Measurements from ENCODE around the gene ZNF394.
"Not testable (repeated sequence)": the region's sequence is repeated elsewhere in the genome, so short reads cannot be mapped to it uniquely, and the experiment has no call there.

Gene ZNF394

DNA sequence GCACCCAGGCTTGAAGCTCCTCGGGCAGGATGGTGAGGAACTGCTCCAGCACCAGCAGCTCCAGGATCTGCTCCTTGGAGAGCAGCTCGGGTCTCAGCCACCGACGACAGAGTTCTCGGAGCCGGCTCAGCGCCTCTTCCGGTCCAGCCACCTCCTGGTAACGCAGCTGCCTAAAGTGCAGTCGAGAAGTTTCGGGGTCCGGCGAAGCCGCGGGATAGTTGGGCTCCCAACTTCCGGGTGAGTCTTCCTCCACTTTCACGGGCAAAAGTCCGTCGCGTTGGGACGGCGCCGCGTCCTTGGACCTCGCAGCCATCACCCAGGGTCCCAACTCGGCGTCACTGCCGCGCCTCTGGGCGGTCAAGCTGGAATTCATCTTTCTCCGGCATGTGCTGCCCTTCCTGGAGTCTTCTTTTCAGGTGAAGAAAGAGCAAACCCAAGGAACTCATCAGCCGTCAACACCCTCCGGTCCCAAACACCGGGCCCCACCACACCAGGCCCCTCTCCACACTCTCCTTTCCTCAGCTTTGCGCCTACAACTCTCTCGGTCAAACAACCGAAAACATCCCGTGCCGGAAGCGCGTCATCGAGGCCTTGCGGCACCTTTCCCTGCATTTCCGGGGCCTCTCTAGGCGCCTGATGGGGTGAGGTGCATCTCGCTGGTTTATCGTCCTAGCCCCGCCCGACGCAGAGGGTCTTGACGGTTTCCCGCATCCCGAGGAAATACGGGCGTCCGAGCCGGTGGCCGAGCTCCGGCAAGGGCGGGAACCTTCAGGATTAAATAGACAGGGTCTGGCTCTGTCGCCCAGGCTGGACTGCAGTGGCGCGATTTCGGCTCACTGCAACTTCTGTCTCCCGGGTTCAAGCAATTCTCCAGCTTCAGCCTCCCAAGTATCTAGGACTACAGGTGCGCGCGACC, at the start of gene ZNF394:
ZNF394 (minus strand) TSS at position 561 of the 916 bp plus-strand sequence; CDS start at position 373, 188 bp downstream.
- DNase-seq (ENCODE audit: low read depth, low spot score) = peak; percentile 96

GRCh38 chr7:99549545-99549944, 49.5 kb upstream of the ZNF394 start:
- not testable (repeated sequence) for DNase-seq (ENCODE audit: low read depth, low spot score)

DNA sequence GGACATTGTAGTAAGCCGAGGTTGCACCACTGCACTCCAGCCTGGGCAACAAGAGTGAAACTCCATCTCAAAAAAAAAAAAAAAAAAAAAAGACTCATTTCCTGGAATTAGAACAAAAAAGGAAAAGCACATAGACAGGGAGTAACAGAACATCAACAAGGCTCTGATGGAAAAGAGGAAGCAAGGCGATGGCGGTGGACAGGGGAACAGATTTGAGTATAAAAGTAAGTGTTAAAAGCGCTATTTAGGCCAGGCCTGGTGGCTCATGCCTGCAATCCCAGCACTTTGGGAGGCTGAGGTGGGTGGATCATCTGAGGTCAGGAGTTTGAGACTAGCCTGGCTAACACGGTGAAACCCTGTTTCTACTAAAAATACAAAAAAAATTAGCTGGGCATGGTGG, 45.2 kb upstream of the ZNF394 start:
- DNase-seq (ENCODE audit: low read depth, low spot score) = not testable (repeated sequence)

GRCh38 chr7:99543916-99544315, 43.8 kb upstream of the ZNF394 start:
- no peak for DNase-seq (ENCODE audit: low read depth, low spot score)

- DNase-seq (ENCODE audit: low read depth, low spot score) = no peak
These were observed 43.1 kb upstream of the ZNF394 start for GRCh38 chr7:99543081-99543671.

GRCh38 chr7:99541212-99541611, 41.1 kb upstream of the ZNF394 start:
- DNase-seq (ENCODE audit: low read depth, low spot score) = no peak

DNA sequence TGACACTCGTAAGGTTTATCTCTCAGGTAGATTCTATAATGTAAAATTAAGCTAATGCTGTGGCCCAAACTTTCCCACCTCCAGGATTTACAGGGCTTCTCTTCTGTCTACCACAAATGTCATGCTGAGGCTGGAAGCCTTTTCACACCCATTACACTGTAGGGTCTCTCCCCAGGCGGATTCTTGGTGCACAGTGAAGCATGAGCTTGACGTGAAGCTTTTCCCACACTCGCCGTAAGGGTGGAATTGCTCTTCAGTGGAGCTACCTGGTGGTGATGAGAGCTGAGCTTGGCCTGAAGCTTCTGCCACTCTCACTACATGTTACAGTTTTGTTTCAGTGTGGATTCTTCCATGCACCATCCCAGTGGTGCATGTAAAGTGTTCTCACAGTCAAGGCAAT, 40.5 kb upstream of the ZNF394 start:
- DNase-seq (ENCODE audit: low read depth, low spot score) = no peak

GRCh38 chr7:99539213-99539811, 39.2 kb upstream of the ZNF394 start:
- no peak for DNase-seq (ENCODE audit: low read depth, low spot score)

- DNase-seq (ENCODE audit: low read depth, low spot score) = no peak
These were observed 35.6 kb upstream of the ZNF394 start for GRCh38 chr7:99535667-99536066.

- DNase-seq (ENCODE audit: low read depth, low spot score) = no peak
These were observed 31.3 kb upstream of the ZNF394 start for GRCh38 chr7:99531354-99531765.

- no peak for DNase-seq (ENCODE audit: low read depth, low spot score)
These were observed 25.8 kb upstream of the ZNF394 start for GRCh38 chr7:99525713-99526440.

DNA sequence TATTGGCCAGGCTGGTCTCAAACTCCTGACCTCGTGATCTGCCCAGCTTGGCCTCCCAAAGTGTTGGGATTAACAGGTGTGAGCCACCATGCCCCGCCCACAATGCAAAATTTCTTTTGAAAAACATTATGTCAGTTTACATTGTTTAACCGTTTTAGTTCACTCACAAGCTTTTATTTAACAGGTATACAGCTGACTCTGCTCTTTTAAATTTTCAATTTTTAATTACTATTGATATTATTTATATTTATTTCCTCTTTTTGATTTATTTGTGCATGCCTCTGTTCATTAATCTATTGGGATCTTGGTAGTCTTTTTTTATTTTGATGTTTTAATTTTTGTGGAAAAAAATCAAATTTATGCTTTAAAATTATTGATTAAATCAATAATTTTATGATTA, 21.3 kb upstream of the ZNF394 start:
- no peak for DNase-seq (ENCODE audit: low read depth, low spot score)

GRCh38 chr7:99514050-99514449, 14.0 kb upstream of the ZNF394 start:
- no peak for DNase-seq (ENCODE audit: low read depth, low spot score)

- DNase-seq (ENCODE audit: low read depth, low spot score) = no peak
These were observed 5.2 kb upstream of the ZNF394 start for GRCh38 chr7:99505324-99505662.

DNA sequence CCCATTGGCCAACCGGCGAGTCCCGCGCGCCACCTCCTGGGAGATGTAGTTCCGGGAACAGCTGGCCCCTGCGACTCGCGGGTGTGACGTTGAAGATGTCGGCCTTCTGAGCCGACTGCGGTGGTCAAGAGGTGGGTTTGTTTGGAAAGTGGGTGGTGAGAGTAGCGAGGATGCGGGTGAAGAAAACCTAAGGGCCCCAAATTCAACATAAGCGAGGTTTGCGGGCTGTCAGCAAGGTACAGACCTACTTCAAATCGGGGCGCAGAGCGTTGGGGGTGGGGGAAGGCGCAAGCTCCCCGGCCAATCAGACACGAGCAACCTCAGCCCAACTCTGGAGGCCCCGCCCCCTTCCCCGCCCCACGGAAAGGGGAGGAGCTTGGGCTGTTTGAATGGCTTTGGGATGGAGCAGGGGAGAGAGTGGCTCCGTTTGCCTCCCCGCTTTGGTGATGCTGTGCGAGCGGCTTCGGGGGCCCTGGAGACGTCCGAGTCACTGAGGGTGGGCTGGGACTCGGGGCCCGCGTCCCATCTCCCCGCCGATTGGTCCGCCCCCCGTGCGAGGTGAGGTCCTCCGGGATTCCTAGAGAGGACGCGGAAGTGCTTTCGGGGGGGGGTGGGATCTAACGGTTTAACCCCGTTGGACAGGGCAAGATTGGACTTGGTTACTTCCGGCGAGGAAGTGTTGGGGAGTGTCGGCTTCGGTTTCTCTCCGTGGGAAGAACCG, 4.7 kb upstream of the ZNF394 start, which contains the start of gene ZKSCAN5:
ZKSCAN5 (plus strand) TSS at position 60 of the 721 bp plus-strand sequence. CDS start 1,383 bp downstream, outside the sequence.
- peak; percentile 99 for DNase-seq (ENCODE audit: low read depth, low spot score)

DNA sequence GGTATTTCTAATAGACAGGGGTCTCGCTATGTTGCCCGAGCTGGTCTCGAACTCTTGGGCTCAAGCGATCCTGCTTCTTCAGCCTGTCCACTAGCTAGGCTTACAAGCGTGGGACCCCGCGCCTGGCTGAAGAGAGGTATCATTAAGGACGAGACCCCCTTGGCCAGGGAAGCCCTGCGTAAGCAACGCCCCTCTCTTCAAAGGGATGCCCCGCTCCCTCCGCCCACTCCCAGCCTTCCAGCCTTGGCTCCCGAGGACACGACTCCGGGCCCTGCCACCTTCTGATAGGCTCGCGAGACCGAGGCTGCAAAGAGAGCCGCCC, 4.2 kb upstream of the ZNF394 start:
- DNase-seq (ENCODE audit: low read depth, low spot score) = no peak

DNA sequence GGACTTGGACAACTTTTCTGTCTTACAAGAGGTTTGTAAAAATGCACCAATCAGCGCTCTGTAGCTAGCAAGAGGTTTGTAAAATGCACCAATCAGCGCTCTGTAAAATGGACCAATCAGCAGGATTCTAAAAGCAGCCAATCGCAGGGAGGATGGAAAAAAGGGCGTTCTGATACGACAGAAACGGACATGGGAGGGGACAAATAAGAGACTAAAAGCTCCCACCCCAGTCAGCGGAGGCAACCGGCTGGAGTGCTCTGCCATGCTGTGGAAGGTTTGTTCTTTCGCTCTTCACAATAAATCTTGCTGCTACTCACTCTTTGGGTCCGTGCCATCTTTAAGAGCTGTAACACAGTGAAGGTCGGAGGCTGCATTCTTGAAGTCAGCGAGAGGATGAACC, 1.2 kb upstream of the ZNF394 start:
- DNase-seq (ENCODE audit: low read depth, low spot score) = not testable (repeated sequence)

DNA sequence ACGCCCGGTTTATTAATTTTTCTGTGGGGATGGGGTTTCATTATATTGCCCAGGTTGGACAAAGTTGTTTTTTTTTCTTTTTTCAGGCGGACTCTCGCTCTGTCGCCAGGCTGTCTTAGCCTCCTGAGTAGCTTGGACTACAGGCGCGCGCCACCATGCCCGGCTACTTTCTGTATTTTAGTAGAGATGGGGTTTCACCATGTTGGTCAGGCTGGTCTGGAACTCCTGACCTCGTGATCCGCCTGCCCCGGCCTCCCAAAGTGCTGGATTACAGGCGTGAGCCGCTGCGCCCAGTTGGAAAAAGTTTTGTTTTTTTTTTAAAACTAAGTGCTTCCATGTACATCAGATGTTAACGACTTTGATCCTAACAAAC, 542 bp upstream of the ZNF394 start:
- DNase-seq (ENCODE audit: low read depth, low spot score) = no peak

DNA sequence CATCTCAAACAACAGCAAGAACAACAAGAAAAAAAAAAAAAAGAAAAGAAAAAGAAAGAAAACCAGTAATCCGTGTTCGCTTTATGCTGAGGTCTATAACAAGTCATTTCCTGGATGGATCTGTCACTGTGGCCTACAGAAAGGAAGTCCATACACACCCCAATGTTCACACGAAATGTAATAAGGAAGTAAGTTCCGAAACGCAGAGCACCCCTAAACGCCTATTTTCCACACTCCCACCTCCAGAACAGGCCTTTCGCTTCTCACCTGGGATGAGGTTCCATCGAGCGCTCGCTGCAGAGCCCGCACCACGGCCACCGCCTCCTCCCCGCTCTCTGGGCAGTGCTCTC, 735 bp downstream of the ZNF394 start:
- DNase-seq (ENCODE audit: low read depth, low spot score) = no peak

- no peak for DNase-seq (ENCODE audit: low read depth, low spot score)
These were observed 1.5 kb downstream of the ZNF394 start for GRCh38 chr7:99498546-99498944.

- no peak for DNase-seq (ENCODE audit: low read depth, low spot score)
These were observed 2.1 kb downstream of the ZNF394 start for GRCh38 chr7:99497766-99498545.

Measured in astrocyte of the hippocampus (primary cell).